ENCODE results near the gene NCKAP5.

DNA sequence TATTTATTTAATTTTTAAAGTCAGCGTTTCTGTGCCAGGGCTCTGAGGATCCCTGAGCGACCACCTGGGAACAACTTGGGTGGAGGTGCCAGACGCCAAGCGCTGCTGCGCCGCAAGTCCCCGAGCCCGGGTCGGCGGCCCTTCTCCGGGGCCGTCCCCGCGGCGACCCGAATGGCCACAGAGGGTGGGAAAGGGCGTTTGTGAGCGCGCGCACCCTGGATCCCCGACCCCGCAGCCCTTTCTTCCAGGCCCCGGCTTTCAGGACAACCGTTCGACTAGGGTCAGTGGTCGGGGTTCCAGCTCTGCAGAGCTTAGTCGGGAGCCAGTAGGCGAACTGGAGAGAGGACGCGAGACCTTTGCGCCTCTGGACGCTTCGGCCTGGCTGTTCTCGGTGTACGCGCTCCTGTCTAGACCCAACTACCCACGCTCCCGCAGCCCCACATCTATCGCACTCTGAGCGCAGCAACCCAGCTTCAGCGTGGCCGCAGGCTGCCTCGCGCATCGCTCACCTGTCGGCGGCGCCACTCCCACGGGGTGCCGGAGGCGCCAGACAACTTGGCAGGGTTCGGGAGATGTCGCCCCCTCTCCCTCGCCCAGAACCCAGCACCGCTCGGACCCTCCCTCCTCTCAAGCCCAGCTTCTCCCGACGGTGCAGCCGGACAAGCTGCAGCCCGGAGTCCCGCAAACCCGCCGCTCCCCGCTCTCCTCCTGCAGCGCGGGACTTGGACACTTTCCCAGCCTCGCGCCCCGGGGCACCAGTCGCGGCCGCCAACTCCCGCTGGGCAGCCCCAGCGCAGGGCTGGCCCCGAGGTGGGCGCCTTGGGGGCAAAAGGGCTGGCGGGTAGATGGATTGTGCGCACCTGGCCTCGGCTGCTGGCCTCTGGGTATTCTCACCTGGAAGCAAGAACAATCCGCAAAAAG is 899.0 kb downstream of the NCKAP5 start:
- no peak for TF ChIP-seq POLR2A (IDR thresholded peaks at IDR 0.05)
- no peak for TF ChIP-seq POLR2AphosphoS5 (IDR thresholded peaks at IDR 0.05)
- TF ChIP-seq, protein P1, sequence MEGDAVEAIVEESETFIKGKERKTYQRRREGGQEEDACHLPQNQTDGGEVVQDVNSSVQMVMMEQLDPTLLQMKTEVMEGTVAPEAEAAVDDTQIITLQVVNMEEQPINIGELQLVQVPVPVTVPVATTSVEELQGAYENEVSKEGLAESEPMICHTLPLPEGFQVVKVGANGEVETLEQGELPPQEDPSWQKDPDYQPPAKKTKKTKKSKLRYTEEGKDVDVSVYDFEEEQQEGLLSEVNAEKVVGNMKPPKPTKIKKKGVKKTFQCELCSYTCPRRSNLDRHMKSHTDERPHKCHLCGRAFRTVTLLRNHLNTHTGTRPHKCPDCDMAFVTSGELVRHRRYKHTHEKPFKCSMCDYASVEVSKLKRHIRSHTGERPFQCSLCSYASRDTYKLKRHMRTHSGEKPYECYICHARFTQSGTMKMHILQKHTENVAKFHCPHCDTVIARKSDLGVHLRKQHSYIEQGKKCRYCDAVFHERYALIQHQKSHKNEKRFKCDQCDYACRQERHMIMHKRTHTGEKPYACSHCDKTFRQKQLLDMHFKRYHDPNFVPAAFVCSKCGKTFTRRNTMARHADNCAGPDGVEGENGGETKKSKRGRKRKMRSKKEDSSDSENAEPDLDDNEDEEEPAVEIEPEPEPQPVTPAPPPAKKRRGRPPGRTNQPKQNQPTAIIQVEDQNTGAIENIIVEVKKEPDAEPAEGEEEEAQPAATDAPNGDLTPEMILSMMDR (IDR thresholded peaks at IDR 0.05 in 8 of 11, conservative IDR thresholded peaks at IDR 0.05 in 3 of 11): no peak

All from spleen (tissue), 7 donors.